HFFc6 (cell line): Measurements from ENCODE around the gene USP32. TPM values are rescaled to one million over a fixed set of nuclear protein-coding genes. Genes with fewer than 3 reads are reported as not detected.
A peak's percentile ranks its signal among the peaks of the same experiment; 100 is the strongest.

Experiments
- DNase-seq: peaks from one replicate; pipeline ENCODE4 v3.0.0-alpha.2; 2018
- H3K27ac Mint-ChIP-seq: 2 replicates; pipeline ENCODE4 v1.8.0; 2020; ENCODE audit warnings: mild to moderate bottlenecking, mixed read lengths
- H3K27me3 Mint-ChIP-seq: 2 replicates; pipeline ENCODE4 v1.8.0; 2021; ENCODE audit warnings: mild to moderate bottlenecking, moderate library complexity, mixed read lengths; ENCODE audit not compliant: insufficient read depth
- H3K36me3 Mint-ChIP-seq: 2 replicates; pipeline ENCODE4 v1.8.0; 2021; ENCODE audit warnings: low read depth, mixed read lengths
- H3K4me1 Mint-ChIP-seq: 2 replicates; pipeline ENCODE4 v1.8.0; 2020; ENCODE audit warnings: low read depth, mixed read lengths
- H3K4me3 Mint-ChIP-seq: 2 replicates; pipeline ENCODE4 v1.8.0; 2020; ENCODE audit warnings: mild to moderate bottlenecking, moderate library complexity, mixed read lengths
- H3K9me3 Mint-ChIP-seq: 2 replicates; pipeline ENCODE4 v1.8.0; 2020; ENCODE audit warnings: mild to moderate bottlenecking, mixed read lengths
- CTCF ChIP-seq: fragments of 200-600 bp; sonication (generic); IDR thresholded peaks from 2 replicates; pipeline ENCODE4 v1.5.0; 2021; ENCODE audit warnings: antibody characterized with exemption, mild to moderate bottlenecking
- total RNA-seq, 6 experiments: library from RNA; stranded (reverse); fragmentation: NEBNext Ultra II Directional; extraction: Animal tissue kit (Norgen Biotek cat#: 25700); gene quantifications; 2 replicates in 1 of 6; 3 replicates in 5 of 6; pipeline ENCODE4 v1.2.3, GENCODE V29; 2021

The USP32 gene
- total RNA-seq, 6 experiments from 2014 or later: 46.7 to 57.3 (median 51.7) TPM

DNA sequence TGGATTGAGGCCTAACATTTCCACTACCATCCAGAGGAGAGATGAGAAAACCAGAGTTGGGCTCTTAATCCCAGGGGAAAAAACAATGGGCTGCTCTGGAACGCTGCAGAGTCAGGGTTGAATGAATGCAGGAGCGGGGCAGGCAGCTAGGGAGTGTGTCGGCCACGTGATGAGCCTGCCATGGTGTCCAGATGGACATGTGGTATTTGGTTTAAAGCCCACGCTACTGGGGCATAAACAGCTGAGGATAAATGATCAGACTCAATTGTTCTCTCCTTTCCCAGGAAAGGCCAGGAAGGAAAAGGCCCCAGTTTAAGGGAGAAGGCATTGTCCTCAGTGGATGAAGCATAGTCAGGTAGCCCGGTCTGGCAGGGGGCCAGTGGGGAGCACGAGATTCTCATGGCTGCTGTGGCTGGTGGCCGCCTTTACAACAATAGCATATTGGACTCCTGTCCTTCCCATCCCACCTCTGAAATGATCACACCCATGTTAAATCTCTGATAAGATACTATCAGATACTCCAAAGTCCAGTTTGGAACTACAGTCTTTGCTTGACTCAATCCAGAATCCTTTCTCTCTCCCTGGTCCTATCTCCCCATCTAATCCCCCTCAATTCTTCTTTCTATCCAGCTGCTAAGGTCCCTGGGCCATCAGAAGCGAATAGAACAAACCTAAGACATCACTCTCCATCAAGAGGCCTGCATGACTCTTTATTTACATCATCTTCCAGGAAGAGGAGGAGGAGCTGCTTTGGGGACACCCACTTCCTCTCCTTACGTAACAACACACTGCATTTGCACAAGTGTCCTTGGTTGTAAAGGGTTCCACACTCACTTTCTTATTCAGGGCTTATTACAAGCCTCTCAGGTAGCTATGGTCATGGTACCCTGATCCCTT, 221.8 kb downstream of the USP32 start:
- Mint-ChIP-seq H3K27ac (peak overlapping the region; percentile 2), H3K4me1 (peaks cover 57% of the 10 kb centered on the region), H3K27me3 (peaks cover 5% of the 10 kb centered on the region), H3K4me3 (no peak overlapping the region), H3K9me3 (no peaks in the 10 kb centered on the region), H3K36me3 (no peaks in the 10 kb centered on the region; the same call in 1 of the 2 replicates)
- TF ChIP-seq CTCF: no peak
- DNase-seq: peak; percentile 22

GRCh38 chr17:60168654-60169053, 223.3 kb downstream of the USP32 start:
- no peak for TF ChIP-seq CTCF
- no peak overlapping the region for H3K27ac Mint-ChIP-seq
- no peaks in the 10 kb centered on the region for H3K9me3 Mint-ChIP-seq
- H3K36me3 Mint-ChIP-seq: no peaks in the 10 kb centered on the region; the same call in 1 of the 2 replicates
- no peak for DNase-seq
- no peak overlapping the region for H3K4me3 Mint-ChIP-seq
- H3K4me1 Mint-ChIP-seq: peaks cover 47% of the 10 kb centered on the region
- H3K27me3 Mint-ChIP-seq: peaks cover 5% of the 10 kb centered on the region

DNA sequence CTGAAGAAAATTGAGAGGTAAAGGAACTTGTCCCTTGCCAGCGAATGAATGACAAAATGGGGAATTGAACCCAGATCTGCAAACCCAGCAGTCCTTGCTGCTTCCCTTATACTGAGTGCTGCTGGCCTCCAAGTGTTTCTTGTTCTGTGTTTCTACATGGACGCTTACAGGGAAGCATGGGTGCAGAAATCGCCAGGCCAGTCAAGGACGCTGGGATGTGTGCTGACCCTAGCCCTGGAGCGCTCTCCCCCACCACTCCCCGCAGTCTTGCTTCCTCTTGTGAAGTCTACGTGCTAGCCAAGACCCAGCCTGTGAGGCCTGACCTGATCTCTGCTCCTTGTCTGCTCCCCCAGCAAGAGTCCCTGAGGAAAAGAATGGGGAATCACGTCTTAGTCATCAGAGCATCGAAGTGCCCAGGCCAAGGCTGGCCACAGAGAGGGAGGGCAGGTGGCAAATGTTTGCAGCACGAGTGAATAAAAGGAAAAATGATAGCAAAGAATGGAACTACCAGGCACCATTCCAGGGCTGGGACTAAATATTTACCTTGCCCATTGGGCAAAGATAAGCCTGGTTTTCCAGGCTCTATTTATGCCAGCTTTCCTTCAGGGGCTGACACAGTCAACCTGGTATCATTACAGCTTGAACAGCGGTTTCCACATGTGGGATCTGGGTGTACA, 224.7 kb downstream of the USP32 start:
- DNase-seq: no peak
- Mint-ChIP-seq H3K9me3 (no peaks in the 10 kb centered on the region), H3K27ac (no peak overlapping the region), H3K4me3 (no peak overlapping the region), H3K27me3 (peaks cover 4% of the 10 kb centered on the region), H3K36me3 (no peaks in the 10 kb centered on the region; the same call in 1 of the 2 replicates), H3K4me1 (peaks cover 45% of the 10 kb centered on the region)
- no peak for TF ChIP-seq CTCF

DNA sequence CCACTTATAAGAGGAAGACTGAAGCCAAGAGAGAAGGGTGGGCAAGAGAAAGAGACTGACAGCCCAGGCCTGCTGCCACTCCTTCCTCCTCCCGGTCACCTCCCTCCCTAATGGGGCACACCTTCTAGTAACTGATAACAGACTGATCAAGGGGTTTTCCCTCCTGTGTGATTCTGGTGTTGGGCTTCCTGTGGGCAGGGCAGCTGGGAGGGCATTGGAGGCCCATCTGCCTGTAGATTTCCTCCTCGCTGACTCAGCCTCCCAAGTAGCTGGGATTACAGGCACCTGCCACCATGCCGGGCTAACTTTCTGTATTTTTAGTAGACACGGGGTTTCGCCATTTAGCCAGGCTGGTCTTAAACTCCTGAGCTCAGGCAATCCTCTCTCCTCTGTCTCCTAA, 226.0 kb downstream of the USP32 start:
- H3K9me3 Mint-ChIP-seq: no peaks in the 10 kb centered on the region
- H3K27ac Mint-ChIP-seq: no peak overlapping the region
- no peak for DNase-seq

GRCh38 chr17:60165223-60165622, 226.7 kb downstream of the USP32 start:
- Mint-ChIP-seq H3K4me1 (peaks cover 32% of the 10 kb centered on the region), H3K27ac (no peak overlapping the region), H3K9me3 (no peaks in the 10 kb centered on the region), H3K36me3 (no peaks in the 10 kb centered on the region), H3K4me3 (no peak overlapping the region), H3K27me3 (peaks cover 5% of the 10 kb centered on the region)
- no peak for DNase-seq
- TF ChIP-seq CTCF: no peak

More for the DNA sequence above, 226.0 kb downstream of the USP32 start:
- H3K36me3 Mint-ChIP-seq: no peaks in the 10 kb centered on the region
- no peak for TF ChIP-seq CTCF
- H3K27me3 Mint-ChIP-seq: peaks cover 4% of the 10 kb centered on the region
- H3K4me1 Mint-ChIP-seq: peaks cover 38% of the 10 kb centered on the region
- no peak overlapping the region for H3K4me3 Mint-ChIP-seq
